NB4 (cell line): Measurements from ENCODE around the gene METAP2.

Experiments used
- MYC ChIP-seq: IDR thresholded peaks from 2 replicates; pipeline ENCODE4 v1.6.1; 2011; ENCODE audit warnings: low read depth, low read length
- POLR2A ChIP-seq: IDR thresholded peaks from 2 replicates; pipeline ENCODE4 v1.6.1; 2011; ENCODE audit warnings: mild to moderate bottlenecking; ENCODE audit not compliant: insufficient read length; ENCODE audit errors: extremely low read depth
- TF ChIP-seq, protein P1 (sequence below): IDR thresholded peaks from one replicate; pipeline ENCODE4 v1.5.1; 2012; ENCODE audit warnings: low read depth, low read length
- TF ChIP-seq, protein P2 (sequence below): IDR thresholded peaks from 2 replicates; pipeline ENCODE4 v1.6.1; 2011; ENCODE audit warnings: low read depth, low read length

DNA sequence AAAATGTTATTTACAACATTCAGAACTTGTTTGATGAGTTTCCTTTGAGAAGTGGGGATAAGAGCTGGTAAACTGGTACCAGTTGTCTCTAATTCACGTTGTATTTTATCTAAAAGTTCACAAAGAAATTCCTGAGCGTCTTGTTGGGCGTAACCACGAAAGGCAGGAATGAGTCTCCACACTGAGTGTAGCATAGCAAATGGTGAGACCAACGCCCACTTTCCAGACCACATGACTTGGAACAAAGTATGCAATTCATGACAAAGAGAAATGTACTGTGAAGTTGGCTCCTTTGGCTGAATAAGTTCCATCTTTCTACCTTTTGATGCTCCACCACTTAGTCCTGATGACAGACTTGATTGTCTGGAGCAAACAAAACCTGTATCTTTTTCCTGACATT, 58.9 kb downstream of the METAP2 start:
- TF ChIP-seq, protein P1, sequence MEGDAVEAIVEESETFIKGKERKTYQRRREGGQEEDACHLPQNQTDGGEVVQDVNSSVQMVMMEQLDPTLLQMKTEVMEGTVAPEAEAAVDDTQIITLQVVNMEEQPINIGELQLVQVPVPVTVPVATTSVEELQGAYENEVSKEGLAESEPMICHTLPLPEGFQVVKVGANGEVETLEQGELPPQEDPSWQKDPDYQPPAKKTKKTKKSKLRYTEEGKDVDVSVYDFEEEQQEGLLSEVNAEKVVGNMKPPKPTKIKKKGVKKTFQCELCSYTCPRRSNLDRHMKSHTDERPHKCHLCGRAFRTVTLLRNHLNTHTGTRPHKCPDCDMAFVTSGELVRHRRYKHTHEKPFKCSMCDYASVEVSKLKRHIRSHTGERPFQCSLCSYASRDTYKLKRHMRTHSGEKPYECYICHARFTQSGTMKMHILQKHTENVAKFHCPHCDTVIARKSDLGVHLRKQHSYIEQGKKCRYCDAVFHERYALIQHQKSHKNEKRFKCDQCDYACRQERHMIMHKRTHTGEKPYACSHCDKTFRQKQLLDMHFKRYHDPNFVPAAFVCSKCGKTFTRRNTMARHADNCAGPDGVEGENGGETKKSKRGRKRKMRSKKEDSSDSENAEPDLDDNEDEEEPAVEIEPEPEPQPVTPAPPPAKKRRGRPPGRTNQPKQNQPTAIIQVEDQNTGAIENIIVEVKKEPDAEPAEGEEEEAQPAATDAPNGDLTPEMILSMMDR: no peak
- TF ChIP-seq POLR2A: no peak
- TF ChIP-seq, protein P2, sequence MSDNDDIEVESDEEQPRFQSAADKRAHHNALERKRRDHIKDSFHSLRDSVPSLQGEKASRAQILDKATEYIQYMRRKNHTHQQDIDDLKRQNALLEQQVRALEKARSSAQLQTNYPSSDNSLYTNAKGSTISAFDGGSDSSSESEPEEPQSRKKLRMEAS: no peak
- no peak for TF ChIP-seq MYC
